HTERT RPE-1 (cell line): ENCODE results near the gene MCTP1.

ENCODE experiments used
- in situ Hi-C: fragments of 300-500 bp; cut with MboI; formaldehyde crosslinking; loops from 4 replicates; pipeline ENCODE4 v1.14.3; 2020; ENCODE audit warnings: low sequenced_read_pairs

MCTP1 gene

DNA sequence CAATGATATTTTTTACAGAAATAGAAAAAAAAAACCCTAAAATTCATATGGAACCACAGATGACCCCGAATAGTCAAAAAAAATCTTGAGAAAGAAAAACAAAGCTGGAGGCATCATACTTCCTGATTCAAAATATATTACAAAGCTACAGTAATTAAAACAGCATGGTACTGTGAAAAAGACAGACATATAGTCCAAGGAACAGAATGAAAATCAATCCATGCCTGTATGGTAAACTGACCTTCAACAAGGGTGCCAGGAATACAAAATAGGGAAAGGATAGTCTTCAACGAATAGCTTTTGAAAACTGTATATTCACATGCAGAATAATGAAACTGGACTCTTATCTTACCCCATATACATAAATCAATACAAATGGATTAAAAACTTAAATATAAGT lies 307.5 kb downstream of the MCTP1 start:
- in situ Hi-C loops = no loop called here

DNA sequence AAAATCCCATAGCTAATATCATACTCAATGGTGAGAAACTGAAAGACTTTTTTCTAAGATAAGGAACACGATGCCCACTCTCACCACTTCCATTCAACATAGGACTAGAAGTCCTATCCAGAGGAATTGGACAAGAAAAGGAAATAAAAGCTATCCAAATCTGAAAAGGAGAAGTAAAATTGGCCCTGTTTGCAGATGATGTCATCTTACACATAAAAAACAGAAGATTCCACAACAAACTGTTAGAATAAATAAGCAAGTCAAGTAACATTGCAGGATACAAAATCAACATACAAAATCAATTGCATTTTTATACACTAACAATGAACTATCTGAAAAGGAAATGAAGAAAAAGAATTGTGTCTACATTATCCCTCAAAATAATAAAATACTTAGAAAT lies 308.0 kb downstream of the MCTP1 start:
- in situ Hi-C loops = no loop called here

DNA sequence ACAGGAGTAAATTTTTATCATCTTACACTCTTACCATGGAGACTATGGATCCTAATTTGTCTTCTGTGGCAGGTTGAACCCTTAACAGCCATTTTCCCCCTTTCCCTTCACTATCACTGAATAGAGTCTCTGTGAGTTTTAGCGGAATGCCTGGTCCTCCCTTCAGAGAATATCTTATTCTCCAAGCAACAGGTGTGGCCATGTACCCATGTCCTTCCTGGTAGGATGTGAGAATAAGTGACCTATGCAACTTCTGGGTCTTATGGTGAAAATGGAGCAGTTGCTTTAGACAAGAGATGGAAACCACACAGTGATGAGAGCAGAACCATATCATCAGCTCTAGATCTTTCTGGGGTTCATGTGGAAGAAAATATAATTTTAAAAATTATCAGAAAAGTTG lies 312.6 kb downstream of the MCTP1 start:
- in situ Hi-C loops = loop anchor here (25.0 kb wide), 1 partner anchor 290 kb away; no protein-coding TSS in a partner anchor

- in situ Hi-C loops = loop anchor here (25.0 kb wide), 1 partner anchor 293 kb away; no protein-coding TSS in a partner anchor
Observed at GRCh38 chr5:94969174-94969573, 315.7 kb downstream of the MCTP1 start.

- in situ Hi-C loops = loop anchor here (25.0 kb wide), 1 partner anchor 294 kb away; no protein-coding TSS in a partner anchor
Observed at GRCh38 chr5:94968507-94969095, 316.3 kb downstream of the MCTP1 start.

DNA sequence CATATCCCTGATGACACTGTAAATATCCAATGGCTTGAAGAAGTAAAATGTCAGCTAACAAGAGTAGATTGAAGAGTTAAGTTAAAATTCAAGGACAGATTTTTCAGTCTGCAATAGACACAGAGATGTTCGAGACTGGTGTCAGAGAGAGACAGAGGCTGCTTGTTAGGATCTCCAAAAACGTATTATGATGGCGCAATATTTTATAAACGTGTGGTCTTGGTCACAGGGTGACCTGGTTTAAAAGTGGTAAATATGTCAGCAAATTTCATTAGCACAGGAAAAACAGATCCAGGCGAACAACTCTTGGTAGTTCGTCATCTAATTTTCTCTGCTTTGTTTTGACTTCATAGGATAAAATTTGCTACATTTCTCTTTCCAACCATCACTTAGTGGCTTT lies 317.4 kb downstream of the MCTP1 start:
- in situ Hi-C loops = loop anchor here (25.0 kb wide), 1 partner anchor 295 kb away; no protein-coding TSS in a partner anchor

GRCh38 chr5:94959279-94959678 lies 325.6 kb downstream of the MCTP1 start:
- in situ Hi-C loops = loop anchor here (25.0 kb wide), 1 partner anchor 303 kb away; no protein-coding TSS in a partner anchor

DNA sequence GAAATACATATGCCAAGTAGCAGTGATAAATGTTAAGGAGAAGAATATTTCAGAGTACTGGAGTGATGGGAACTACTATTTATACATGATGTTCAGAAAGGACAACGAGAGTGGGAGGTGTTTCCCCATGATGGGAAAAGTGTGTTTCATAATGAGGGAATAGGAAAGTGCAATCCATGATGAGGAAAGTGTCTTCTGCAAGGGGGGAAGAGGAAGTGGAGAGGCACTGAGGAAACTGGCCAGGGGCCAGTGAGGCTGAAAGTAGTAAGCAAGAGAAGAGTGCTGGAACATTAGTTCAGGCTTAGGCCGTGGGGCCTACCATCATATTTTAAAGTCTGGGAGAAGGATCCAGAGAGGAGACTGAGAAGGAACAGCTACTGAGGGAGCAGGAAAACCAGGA lies 339.2 kb downstream of the MCTP1 start:
- in situ Hi-C loops = no loop called here

DNA sequence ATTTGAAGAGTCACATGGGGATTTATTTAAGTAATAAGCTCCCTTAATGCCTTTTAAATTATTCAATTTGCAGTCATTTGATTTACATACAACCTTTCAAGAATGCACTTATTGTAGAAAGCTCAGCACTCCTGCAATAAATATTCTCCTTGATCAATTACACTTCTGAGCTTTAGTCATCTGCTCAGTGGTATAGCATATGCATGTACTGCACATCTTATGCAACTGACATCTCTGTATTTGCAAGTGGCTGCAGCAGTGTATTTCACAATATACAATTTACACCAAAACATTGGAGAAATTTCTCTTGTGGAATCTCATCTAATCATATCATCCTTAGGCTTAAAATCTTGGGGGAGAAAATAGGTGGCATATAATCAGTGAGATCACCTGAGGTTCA lies 340.7 kb downstream of the MCTP1 start:
- in situ Hi-C loops = no loop called here

DNA sequence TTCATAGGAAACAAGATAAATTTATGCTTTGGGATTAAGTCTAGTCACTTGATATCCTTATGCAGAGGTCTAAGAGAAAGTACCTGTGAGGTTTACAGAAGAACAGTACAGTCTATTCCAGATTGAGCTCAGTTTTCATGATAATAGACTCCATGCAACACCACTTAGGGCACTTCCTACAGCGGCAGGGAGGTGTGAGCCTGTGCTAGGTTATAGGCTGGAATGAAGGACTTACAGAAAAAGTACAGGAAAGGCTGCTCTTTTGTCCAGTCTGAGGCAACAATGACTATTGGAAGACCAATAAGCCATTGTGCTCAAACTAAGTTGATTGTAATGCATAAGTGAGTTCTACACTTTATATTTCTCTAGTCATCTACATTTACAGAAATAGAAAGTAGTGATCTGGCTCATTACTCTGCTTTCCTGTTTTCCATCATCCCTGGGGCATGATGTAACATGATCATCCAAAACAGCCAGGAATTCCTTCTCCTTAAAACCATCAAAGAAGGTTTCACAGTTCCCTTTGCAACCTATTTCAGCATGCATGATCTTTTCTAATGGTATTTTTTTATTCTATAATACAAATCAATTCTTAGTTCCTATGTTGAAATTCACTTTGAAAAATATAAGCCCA lies 343.7 kb downstream of the MCTP1 start:
- in situ Hi-C loops = no loop called here

GRCh38 chr5:94932259-94932658 lies 352.6 kb downstream of the MCTP1 start:
- in situ Hi-C loops = no loop called here

DNA sequence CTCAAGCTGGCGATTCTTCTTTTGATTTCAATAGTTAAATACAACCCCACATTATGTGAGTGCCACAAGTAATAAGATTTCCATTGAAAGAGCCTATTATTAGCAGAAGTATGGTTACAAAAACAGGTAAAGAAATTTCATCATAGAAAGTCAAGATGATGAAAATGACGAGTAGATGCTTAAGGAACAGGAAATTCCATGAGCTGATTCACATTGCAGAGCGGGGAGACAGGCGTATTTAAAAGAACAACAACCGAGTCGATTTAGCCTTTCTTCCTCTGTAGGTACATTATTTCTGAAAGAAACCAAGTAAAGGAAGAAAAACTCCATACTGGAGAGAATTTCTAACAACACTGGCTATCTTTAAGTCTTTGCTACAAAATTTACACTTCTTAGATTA lies 356.0 kb downstream of the MCTP1 start:
- in situ Hi-C loops = no loop called here

- in situ Hi-C loops = no loop called here
Observed at GRCh38 chr5:94920570-94920969, 364.3 kb downstream of the MCTP1 start.

DNA sequence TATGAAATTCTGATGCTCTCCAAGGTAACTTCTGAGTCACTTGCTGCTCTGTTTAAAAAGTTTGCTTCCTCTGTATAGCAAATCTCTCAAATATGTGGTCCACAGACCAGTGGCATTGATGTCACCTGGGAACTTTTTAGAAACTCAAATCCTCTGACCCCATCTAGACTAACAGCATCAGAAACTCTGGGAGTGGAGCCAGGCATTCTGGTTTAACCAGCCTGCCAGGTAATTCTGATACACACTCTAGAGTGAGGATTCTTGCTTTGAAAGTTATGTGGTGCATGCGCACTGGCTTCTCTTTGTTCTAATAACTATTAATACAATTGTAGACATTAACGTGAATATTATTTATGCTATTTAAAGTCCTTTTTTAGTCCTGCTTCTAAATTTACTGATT lies 368.3 kb downstream of the MCTP1 start:
- in situ Hi-C loops = no loop called here

DNA sequence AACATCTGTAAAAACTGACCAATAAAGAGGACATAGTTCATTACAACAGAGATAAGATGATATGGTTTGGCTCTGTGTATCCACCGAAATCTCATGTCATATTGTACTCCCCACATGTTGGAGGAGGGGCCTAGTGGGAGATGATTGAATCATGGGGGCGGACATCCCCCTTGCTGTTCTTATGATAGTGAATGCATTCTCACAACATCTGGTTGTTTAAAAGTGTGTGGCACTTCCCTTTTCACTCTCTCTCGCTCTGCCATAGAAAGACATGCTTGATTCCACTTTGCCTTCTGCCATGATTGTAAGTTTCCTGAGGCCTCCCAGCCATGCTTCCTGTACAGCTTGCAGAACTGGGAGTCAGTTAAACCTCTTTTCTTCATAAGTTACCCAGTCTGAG lies 373.6 kb downstream of the MCTP1 start:
- in situ Hi-C loops = no loop called here

DNA sequence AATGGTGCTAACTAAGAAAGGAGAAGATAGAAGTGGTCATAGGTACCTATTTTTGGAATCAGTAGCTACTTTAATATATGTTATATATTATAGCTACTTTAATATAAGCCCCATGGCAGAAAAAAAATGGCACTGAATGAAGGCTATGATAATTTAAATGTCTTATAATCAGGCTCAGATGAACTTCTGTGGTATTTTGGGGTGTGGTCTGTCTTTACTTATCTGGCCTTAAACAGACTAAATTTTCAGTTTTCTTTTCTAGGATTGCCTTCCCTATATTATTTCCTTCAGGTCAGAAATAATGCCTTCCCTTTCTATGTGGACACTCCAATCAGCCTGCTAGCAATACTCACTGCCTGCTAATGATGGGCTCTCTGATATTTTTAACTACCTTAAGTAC lies 374.2 kb downstream of the MCTP1 start:
- in situ Hi-C loops = no loop called here

DNA sequence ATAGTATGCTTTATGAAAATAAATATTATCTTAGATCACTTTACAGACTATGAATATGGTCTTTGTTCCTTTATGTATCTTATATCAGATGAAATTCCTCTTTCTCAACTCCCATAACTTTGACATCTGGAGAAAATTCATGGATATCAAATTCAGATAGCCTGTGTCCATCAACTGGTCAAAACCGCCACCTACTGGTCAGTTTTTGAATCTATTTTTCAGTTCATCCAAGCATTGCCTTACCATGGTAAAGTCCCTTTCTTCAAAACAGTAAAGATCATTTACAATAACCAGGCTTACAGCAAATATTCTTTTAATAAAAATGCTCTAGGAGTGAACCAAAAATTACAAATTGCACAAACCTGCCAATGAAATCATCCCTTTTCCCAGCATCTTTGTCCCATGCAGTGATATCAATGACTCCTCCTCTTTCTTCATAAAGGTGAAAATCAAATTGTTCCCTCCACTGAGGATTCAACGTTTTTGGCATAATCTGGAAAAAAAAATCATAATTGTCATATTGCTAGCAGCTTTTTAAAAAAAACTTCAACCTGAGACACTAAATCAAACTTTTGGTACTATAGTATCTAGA lies 375.9 kb downstream of the MCTP1 start:
- in situ Hi-C loops = no loop called here

GRCh38 chr5:94906750-94907149 lies 378.1 kb downstream of the MCTP1 start:
- in situ Hi-C loops = no loop called here

GRCh38 chr5:94903726-94904125 lies 381.2 kb downstream of the MCTP1 start:
- in situ Hi-C loops = no loop called here

DNA sequence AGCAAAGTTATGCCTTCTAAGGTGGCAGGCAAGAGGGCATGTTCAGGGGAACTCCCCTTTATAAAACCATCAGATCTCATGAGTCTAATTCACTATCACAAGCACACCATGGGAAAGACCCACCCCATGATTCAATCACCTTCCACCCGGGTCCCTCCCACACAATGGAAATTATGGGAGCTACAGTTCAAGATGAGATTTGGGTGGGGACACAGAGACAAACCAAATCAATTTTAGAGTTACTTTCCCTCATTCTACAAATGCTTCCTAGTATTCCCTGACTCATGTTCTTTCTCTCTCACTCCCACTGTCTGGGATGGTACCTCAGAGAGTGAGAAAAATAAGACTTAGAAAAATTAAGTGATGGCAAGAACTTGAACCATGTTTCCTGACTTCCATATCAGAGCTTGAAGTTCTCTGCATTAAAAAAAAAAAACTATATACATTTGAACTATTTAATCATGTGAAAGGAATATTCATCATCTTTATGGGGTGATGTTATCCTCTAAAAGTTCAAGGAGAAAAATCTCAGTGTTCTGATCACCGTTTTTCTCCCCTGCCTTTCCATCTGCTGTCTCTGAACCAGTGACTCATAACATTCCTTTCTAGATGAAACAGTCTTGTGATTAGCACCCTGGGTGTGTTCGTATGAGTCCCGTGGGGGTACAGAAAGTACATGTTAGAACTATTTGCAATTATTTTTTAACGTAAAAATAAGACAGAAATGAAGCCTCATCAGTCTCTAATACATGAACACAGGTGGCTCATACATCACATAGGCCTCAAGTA lies 383.5 kb downstream of the MCTP1 start:
- in situ Hi-C loops = no loop called here

DNA sequence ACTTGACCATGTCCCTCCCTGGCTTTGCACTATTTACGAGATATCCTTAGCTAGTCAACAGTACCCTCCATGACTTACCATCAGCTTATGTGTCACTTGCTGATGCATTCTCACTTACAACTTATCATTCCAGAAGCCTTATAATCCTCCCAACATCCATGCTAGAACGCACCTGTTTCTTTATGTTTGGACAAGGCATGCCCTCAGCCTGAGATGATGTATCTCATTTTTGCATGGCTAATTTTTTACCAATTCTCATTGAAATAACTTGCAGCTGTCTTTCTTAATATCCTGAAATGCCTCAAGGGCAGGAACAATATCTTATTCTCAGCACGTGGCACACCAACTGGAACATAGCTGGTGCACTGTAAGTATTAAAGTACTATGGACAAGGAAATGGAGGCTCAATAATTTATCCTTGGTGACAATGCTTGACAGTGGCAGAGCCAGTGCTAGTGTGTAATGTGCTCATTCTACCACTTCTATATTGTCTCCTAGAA lies 384.8 kb downstream of the MCTP1 start:
- in situ Hi-C loops = no loop called here
